ENCODE measurements around the gene UBE3C.
"Not testable (repeated sequence)": the region's sequence is repeated elsewhere in the genome, so short reads cannot be mapped to it uniquely, and the experiment has no call there.

The UBE3C gene

DNA sequence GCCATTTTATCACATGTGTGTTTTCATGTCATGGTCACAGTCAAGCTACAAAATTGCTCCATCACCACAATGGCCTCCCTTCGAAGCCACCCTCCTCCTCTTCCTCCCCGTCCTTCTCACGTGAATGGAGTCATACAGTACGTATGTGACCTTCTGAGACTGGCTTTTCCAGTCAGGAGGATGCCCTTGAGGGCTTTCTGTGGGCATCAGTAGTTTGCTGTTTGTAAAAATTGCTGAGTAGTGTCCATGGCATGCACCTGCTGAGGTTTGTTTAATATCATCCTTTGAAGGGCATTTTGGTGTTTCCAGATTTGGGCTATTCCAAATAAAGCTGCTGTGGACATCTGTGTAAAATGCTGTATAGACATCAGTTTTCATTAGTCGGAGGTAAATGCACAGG, 5.9 kb upstream of the UBE3C start:
- DNase-seq: no peak

DNA sequence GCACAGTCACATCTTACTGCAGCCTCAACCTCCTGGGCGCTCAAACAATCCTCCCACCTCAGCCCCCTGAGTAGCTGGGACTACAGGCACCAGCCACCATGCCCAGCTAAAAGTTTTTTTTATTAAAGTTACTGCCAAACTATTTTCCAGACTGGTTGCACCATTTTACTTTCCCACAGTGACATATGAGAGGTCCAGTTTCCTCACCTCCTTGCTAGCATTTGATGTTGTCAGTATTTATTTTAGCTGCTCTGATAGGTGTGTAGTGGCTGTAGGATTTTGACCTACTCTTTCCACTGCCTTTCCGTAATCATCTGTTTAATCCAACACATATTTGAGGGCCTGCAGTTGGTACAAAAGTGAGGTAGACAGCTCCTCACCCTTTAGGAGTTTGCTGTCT, 5.4 kb upstream of the UBE3C start:
- no peak for DNase-seq

DNA sequence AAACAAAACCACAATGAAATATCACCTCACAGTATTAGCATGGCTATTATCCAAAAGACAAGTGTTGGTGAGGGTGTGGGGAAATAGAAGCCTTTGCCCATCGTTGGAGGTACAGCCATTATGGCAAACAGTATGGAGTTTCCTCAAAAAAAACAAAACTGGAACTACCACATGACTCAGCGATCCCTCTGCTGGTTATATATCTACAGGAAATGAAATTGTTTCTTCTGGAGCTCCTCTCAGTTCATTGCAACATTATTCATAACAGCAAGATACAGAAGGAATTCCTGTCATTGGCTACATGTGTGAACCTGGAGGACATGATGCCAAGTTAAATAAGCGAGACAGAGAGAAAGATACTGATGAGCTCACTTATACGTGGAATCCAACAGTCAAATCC, 2.4 kb upstream of the UBE3C start:
- DNase-seq: no peak

DNA sequence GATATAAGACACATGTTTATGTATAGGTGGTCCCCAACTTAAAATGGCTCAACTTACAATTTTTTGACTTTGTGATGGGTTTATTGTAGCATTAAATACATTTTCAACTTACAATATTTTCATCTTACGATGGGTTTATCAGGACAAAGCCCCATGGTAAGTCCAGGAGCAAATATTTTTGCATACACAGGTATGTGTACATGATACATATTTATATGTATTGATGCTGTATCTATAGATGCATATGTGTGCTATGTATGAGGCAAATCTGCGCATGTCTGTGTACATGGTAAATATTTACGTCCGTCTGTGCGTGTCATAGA, 664 bp upstream of the UBE3C start:
- no peak for DNase-seq

DNA sequence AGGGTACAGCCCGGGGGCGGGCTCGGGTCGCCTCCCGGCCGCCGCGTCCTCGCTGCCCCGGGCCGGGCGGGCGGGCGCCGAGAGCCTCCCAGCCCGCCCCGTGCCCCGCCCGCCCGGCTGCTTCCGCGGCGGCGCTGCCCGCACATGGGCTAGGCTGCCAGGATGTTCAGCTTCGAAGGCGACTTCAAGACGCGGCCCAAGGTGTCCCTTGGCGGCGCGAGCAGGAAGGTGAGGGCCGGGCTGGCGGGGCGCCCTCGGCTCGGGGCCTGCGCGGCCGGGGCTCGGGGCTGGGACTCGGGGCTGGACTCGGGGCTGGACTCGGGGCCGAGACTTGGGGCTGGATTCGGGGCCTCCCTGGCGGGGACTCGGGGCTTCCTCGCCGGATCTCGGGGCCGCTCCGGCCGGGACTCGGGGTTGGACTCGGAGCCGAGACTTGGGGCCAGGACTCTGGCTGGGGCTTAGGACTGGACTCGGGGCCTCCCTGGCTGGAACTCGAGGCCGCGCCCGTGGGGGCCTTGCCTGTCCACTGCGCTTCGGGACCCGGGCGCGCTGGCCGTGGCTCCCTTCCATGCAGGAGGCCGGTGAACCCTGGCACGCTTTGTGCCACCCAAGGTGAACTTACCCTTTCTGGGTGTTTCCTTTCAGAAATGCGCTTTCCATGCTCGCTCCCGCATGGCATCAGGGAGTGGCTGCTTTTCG, 534 bp downstream of the UBE3C start:
- DNase-seq: no peak

DNA sequence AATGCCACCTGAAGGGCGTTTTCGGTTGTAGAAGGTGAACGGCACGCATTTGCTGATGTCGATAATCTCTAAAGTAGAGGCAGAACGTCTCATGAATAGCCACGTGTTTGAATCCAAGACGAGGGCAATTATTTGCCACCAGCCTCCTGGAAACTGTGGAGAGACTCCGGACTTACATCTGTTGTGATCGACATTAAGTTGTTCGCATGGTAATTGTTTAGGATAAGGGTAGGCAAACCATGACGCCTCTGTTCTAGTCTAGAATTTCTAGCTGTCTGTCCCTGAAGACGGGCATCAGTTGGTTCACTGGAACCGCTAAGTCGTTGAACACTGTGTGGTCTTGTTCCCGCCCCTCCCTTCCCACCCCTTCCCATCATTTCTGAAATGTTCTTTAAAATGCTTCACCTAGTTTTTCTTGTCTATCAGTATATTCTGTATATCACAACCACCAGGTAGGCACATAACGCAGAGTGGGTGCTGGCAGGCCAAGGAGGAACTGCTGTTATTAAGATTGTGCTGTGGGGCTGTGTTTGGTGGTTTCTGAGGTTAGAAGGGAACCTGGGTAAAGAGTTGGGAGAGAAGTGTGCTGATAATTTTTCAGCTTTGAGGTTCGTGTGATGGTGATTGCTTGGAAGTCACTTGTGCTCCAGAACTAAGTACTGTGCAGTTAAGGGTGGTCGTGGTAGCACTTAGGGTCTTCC, 1.2 kb downstream of the UBE3C start:
- no peak for DNase-seq

DNA sequence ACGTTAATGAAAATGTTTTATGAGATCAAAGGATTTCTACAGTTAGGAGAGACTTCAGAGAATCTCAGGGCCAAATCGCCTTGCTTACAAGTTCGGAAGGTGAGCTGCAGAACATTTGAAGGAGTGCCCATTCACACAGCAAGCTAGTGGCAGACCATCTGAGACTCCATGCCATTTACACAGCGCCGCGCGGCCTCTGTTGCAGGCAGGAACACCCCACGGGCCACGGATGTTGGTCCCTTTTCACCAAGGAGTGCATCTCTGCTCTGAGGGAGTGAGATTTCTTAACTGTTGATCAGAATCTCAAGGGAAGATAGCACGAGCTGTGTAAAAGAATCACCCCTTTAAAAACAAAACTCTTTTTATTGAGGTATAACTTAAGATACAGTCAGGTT, 1.8 kb downstream of the UBE3C start:
- DNase-seq: no peak

DNA sequence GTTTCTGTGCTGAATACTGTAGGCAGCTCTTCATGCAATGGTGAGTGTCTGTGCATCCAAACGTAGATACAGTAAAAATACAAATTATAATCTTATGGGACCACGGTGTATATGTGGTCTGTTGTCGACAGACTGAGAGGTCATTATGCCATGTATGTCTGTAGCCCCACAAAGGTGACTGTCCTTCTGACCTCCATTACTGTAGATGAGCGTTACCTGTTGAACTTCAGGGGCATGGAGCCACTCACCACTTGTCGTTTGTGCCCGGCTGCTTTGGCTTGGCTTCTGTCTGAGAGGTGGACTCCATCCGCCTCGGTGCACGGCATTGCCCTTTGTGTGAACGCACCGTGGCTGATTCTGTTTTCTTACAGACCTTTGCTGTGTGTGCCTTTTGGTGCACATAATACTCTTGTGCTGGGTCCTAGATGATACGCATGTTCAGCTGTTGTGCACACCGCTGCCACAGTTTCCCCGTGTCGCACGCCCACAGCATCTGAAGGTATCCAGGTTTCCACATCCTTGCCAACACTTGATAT, 2.9 kb downstream of the UBE3C start:
- DNase-seq: no peak

DNA sequence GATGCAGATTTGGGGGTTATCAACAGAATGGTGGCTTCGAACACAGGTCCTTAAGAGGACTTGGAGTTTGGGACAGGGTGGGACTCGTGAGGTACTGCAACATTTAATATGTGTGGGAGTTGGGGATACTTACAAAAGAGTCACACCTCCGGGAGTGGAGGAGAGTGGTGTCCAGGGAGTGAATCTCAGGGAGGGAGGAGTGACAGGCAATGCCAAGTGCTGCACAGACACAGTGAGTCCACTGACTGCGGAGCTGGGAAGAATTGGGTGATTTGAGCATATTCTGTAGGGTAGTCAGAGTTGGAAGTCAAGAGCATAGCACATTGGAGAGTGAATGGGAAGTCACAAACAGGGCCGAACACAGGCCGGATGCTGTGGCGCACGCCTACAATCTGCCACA, 5.1 kb downstream of the UBE3C start:
- no peak for DNase-seq

DNA sequence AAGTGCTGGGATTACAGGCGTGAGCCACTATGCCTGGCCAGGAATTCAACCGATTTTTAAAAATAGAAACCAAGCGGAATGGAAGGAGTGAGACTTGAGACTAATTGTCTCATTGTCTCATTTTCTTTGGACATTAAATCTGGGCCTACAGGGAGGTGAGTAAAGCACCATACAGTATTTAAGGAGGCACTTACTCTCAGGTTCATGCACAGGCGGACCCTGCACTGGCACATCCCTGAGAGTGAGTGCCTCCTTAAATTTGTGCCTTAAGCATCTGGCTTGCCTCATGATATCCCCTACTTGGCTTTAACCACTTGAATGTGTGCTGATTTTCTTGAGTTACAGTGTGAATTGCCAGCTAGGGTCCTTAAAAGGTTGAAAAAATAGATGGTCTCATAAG, 10.6 kb downstream of the UBE3C start:
- no peak for DNase-seq

DNA sequence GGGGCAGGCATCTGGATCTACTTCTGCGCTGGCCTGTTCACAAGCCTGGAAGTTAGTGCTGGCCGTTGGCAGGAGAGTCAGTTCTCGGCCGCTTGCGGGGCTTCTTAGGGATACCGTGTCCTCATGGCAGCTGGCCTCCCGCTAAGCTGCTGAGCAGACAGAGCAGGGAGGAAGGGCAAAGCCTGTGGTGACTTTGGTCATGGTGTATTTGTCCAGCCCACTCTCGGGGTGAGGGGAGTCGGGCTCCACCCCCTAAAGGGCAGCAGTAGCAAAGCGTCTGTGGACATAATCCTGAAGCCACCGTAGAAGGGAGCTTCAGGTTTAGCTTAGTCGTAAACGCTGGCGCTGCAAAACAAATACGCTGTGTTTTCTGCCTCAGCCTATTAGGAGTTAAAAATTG, 12.2 kb downstream of the UBE3C start:
- no peak for DNase-seq

DNA sequence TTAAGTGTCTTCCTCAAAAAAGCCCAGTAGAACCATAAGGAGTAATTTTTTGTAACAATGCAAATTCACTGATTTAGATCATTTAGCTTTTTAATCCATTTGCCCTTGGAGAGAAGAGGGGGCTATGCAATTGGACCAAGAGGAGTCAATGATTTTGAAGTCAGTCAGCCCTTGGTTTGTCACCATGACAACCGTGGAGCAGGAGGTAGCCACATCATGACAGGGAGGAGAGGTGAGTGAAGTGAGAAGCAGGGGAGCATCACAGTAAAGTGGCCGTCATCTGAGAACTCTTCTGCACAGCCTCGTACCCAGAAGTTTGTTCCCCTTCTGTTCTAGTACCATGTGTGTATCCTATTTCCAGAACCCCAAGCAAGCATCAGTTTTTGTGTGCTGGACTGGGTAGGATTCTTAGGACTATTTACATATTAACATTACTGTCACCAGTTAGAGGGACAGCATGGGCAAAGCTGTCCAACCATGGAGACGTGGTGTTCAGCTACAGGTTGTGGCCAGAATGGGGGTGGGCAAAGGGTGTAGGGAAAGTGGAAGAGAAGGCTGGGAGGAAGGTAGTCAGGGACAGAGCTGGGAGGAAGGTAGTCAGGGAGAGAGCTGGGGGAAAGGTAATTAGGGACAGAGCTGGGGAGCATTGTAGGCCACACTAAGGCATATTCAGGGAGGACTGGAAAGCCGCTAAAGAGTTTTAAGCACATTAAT, 13.1 kb downstream of the UBE3C start:
- no peak for DNase-seq

DNA sequence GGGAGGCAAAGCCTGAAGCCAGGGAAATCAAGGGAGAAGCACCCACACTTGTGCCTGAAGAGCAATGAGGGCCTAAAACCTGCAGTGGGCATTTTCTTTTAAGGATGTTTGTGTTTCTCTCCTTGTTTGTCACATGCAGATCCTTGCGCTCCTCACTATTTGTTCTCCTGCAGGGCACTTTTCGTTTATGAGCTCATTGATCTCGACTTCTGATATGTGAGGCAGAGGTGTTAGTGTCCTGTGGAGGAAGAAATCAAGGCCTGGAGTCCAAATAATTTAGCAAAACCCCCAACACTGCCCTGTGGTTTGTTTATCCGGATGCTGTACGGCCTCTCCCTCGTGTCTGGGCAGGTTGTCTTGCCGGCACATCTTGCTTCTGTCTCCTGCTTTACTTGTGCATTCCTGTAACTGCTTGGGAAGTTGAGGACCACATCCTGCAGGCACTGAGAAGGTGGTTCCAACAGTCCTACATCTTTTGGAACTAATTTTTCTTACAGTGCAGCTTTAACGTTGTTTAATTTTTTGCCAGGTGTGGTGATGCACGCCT, 13.7 kb downstream of the UBE3C start:
- no peak for DNase-seq

DNA sequence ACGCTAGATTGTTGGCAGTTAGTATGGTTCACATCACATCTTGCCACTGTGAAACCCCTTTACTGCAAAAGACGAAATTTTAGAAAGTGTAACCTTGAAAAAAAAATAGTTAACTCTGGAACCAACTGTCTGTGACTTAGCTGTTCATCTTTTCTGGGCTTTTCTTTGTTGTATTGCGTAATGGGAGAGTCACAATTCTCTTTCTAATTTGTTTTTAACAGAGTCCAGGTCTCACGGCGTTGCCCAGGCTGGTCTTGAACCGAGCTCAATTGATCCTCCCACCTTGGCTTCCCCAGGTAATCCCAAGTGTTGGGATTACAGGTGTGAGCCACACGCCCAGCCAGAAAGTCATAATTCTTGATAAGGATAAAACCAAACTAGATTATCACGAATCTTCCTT, 14.5 kb downstream of the UBE3C start:
- DNase-seq: no peak

DNA sequence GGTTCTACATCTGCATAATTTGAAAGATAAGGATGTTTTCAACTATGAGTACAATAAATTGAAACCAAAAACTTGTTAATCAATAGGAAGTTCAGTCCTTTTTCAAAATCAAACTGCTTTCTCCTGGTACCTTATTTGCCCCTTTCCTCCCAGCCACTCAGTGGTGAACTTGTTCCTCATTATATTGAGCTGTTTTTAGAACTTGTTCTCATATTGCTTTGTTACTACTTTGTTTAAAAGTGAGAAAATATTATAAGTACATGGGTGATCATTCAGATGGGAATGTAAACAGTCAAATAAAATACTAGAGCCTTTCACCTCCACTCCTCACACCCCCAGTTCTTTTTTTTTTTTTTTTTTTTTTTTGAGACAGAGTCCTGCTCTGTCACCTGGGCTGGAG, 17.2 kb downstream of the UBE3C start:
- no peak for DNase-seq

DNA sequence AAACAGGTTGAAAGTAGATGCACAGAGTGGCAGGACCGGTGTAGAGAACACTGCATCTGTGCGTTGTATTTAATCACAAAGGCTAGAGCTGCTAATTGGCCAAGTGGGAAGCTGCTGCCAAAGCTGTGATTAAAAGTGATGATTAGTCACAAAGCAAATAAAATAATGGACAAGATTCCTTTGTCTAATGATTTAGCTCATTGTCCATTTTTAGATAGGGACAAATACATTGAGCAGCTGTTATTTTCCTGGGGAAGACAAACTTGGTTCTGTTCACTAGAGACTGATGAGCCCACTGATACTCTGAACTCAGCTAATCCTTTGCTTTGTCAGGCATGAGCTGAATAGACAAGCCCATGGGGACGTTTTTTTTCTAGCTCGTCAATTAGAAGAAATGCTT, 19.7 kb downstream of the UBE3C start:
- DNase-seq: peak; percentile 78

DNA sequence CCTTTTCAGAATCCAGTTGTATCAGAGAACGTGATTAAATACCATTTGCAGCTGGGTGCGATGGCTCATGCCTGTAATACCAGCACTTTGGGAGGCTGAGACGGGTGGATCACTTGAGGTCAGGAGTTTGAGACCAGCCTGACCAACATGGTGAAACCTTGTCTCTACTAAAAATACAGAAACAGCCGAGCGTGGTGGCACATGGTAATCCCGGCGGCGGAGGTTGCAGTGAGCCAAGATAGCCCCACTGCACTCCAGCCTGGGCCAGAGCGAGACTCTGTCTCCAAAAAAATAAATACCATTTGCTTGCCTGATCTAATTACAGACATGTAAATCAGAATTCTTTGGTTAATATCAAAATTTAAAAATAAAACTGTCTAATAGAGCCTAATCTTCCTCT, 20.8 kb downstream of the UBE3C start:
- DNase-seq: not testable (repeated sequence)

DNA sequence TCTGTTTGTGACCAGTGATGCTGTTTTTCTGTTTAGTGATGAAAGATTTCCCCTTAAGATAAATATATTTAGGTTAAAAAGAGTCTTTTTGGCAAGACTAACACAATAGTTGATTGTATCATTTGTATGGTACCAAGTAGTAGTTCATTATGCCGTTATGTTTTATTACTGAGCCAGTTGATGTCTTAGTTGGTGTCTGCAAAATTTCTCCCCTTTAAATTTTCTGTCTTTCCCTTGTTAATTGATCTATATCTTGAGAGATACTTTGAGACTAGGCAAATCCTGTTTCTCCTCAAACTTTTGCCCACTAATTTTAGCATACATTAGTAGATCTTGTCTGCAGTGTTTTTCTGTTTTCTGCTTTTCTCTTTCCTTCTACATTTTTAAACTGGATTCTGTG, 21.7 kb downstream of the UBE3C start:
- no peak for DNase-seq

DNA sequence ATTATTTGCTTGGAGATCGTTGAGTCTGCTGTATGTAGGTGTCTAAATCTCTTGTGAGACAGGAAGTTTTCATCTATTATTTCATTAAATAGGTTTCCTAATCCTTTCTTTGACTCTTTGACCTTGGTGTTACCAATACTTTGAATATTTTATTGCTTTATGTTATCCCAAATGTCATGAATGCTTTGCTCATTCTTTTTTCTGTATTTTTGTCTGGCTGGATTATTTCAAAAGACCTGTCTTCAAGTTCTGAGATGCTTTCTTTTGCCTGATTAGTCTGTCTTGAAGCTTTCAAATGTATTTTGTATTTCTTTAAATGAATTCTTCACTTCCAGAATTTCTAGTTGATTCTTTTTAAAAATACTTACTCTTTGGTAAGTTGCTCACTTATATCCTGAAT, 27.3 kb downstream of the UBE3C start:
- no peak for DNase-seq

DNA sequence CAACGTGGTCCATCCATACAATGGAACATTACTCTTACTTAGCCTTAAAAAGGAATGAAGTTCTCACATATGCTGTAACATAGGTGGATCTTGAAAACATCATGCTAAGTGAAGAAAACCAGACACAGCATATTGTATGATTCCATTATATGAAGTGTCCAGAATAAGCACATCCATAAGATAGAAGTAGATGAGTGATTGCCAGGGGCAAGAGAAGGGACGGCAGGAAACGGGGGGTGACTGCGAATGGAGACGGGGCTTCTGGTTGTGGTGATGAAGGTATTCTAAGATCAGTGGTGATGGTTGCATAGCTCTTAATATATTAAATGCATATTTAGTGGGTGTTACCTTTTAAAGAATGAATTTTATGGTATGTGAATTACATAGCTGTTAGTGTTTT, 29.8 kb downstream of the UBE3C start:
- DNase-seq: no peak

DNA sequence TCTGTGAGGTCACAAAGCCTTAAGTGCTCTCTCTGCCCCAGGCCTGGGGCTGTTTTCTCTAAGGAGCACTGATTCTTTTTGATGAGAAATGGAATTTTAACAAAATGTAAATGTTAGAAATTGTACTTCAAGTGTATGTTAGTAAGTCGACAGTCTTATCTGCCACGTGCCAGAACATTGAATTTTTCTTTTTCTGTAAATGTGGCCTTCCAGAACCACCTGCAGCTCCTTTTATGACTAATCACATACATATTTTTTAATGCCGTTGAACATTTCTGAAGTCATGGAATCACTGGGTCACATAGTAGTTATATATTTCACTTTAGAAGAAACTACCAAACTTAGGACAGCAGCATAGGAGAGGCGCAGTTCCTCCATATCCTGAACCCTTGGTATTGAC, 38.0 kb downstream of the UBE3C start:
- no peak for DNase-seq

DNA sequence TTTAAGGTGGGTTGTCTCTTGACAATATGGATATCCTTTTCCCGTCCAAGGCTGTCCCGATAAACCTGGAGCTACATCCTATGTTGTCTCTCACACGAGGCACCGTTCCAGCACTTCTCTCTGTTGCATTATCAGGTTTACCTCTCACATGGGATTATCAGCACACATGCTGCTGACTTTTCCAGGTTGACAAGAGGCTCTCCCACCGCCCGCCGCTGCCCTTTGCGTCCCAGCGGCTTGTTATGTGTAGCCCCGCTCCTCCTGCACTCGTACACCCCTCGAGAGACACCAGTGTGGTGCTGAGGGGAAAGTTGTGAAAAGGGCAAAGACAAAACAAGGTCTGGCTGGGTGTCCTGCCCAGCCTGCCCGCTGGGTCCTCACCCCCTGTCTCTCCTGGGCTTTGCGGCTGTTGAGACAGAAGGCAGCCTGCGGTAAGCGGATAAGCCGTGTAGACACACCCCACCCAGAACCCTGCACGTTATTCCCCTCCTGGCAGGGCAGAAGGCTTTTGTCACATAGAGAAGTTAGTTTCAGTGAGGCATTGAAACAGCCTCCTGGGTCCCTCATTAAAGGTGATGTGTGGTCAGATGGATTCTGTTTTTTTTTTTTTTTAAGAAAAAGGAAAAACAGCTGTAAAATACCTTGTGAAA, 38.7 kb downstream of the UBE3C start:
- DNase-seq: no peak

DNA sequence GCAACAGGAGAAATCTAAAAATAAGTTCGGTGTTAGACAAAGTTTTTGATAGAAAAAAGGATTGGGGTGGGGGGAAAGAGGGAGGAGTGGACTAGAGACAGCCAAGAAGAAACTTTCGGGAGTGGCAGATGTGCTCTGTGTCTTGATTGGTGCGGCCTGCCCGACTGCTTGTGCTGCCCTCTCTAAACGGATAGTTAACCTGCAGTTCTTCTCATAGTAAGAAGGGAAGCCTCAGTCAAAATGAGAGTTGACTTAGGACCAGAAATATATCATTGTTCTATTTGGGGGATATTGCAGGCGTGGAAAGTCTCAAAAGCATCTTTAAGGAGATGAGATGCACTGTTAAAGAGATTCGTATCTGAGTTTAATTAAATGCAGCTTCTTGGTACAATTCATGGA, 39.3 kb downstream of the UBE3C start:
- DNase-seq: no peak

DNA sequence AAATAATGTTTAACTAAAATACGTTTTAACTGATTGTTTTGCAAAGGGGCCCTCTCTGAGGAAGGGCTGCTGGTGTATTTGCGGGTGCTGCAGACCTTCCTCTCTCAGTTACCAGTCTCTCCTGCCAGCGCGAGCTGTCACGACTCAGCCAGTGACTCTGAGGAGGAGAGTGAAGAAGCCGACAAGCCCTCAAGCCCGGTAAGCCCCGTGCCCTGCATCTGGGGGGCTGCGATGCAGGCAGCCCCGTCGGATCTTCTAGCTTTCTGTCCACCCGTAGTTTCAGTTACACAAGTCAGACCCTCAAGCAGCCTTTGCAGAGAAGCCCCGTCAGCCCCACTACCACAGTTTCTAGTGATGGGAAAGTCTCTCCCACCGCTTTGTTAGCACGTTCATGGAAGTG, 45.1 kb downstream of the UBE3C start:
- no peak for DNase-seq

Data from COR-L47 (cell line).